GM12872 (cell line): ENCODE data around the gene TMEM89.

Experiments
- TF ChIP-seq, protein P1 (sequence below): IDR thresholded peaks from 3 replicates; pipeline ENCODE4 v1.5.1; 2011; ENCODE audit warnings: low read depth, mild to moderate bottlenecking, low read length, moderate library complexity; ENCODE audit not compliant: insufficient read depth

The TMEM89 gene

DNA sequence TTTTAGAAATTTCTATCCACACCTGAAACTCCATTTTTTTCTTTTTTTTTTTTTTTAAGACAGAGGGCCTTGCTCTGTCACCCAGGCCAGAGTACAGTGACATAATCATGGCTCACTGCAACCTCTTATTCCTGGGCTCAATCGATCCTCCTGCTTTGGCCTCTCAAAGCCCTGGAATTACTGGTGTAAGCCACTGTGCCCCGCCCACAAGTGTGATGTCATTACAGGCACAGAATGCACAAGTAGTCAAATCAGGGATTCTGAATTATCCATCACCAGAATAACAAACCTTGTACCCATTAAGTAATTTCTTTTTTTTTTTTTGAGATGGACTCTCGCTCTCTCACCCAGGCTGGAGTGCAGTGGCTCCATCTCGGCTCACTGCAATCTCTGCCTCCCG, 14.1 kb downstream of the TMEM89 start:
- TF ChIP-seq, protein P1, sequence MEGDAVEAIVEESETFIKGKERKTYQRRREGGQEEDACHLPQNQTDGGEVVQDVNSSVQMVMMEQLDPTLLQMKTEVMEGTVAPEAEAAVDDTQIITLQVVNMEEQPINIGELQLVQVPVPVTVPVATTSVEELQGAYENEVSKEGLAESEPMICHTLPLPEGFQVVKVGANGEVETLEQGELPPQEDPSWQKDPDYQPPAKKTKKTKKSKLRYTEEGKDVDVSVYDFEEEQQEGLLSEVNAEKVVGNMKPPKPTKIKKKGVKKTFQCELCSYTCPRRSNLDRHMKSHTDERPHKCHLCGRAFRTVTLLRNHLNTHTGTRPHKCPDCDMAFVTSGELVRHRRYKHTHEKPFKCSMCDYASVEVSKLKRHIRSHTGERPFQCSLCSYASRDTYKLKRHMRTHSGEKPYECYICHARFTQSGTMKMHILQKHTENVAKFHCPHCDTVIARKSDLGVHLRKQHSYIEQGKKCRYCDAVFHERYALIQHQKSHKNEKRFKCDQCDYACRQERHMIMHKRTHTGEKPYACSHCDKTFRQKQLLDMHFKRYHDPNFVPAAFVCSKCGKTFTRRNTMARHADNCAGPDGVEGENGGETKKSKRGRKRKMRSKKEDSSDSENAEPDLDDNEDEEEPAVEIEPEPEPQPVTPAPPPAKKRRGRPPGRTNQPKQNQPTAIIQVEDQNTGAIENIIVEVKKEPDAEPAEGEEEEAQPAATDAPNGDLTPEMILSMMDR: no peak

DNA sequence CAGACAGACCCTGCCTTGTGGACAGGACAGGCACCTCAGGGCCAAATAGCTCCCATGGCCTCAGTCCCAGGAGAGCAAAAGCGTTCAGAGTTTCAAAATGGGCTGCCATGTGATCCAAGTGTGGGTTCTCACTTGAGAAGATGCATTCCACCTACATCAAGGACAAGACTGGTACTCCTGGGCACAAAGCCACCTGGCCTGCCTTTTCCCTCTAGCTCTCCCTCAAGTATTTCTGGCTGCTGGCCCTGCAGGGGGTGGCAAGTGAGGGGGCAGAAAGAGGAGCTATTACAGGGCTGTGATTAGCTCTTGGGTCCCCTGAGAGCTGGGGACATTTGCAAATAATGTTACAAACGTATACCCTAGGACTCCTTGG, 20.0 kb downstream of the TMEM89 start:
- TF ChIP-seq, protein P1: no peak

- TF ChIP-seq, protein P1: no peak
Observed at GRCh38 chr3:48600711-48601621, 20.6 kb downstream of the TMEM89 start.

DNA sequence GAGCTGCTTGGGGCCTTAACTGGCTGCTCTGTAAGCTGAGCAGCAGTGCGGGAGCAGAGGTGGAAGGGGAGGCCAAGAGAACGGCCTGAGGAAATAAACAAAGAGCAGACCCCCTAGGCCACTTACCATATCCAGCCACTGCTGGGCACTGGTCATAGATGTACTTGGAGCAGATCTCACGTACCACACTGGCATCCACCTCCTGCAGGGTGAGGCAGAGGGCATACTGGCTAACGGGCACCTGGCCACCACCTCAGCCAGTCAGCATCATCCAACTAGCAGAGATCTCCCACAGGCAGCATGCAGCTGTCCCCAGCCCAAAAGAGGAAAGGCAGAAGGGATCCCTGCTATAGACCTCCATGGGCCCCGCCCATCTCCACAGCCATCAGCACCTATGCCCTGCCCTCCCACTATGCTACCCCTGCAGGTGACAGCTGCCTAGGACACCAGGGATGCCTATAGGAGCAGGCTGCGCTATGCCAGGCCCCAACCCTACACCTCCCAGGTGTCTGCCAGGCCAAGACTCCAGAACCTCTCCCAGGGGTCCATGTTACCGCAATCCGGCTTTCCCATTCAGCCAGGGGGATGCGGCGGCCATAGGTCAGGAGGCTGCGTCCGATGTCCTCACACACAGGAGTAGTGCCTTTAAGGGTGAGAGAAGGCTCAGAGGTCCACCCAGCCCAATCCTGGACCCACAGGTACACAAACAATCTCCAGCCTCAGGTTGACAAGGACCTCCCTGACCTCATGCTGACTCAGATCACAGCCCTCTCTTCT, 21.9 kb downstream of the TMEM89 start:
- TF ChIP-seq, protein P1: no peak

DNA sequence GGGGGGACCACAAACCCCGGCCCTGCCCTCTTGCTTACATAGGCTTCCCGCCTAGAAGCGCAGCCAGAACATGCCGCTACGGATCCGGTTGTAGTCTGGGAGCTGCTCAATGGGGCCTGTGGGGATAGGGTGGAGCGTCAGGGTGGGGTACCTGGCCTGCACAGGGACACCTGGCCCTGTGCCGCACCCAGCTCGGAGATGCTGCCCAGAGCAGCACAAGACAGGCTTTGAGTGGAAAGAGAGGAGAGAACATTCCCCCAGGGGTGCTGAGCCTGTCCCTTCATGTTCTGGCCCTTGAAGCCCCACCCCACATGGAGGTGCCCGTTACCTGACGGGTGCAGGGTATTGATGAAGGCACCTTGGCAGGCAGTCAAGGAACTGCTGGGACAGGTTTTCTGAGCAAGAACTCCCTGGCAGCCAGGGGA, 22.5 kb downstream of the TMEM89 start:
- TF ChIP-seq, protein P1: no peak

DNA sequence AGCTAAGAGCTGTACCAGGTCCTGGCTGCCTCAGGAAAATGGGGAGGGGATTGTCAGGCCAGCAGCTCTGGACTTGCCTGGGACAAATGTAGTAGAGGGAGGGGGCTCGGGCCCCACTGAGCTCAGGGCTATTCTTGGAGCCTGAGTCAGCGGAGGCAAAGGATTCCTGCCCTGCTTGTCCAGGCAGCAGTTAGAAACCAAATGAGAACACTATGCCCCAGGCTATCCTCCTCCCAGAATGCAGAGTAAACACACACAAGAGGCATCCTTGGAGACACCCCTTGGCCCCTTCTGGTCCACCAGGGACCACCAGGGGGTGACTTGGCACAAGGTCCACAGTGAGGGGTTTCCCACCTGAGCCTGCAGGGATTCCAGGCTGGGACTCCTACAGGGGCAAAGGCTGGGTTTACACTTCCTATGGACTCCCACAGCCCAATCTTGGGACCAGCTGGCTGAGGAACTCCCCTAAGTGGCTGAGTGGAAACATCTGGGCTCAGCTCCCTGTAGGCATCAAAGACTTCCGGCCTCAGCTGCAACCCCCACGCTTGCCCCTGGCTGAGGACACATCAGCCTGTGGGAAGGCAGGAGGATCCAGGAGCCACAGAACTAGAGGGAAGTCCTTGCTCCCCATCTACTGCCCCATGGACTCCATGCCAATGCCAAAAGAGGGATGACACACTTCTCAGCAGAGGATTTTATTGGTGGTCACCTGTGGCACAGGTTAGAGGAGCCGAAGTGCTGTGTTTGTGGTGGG, 23.1 kb downstream of the TMEM89 start:
- TF ChIP-seq, protein P1: no peak

DNA sequence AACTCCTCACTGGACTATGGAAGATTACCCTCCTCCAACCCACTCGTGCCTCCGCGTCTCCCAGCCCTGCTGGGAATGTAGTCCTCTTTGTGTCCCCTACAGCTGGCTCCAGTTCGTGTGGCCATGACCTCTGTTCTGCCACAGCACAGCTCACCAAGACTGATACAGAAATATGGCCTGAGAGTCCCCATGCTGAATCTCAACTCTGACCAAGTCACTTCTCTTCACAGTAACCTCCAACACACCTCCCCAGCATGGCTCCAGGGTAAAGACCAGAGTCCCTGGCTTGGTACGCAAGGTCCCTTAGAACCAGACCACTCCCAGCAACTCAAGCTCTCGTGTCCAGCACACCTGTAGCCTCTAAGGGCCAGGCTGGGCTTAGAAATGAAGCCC, 24.2 kb downstream of the TMEM89 start:
- TF ChIP-seq, protein P1: no peak
